Astrocyte of the spinal cord (primary cell): ENCODE measurements around the gene DDX11.
"Not testable (repeated sequence)": the region's sequence is repeated elsewhere in the genome, so short reads cannot be mapped to it uniquely, and the experiment has no call there.

Source experiments
- DNase-seq: peaks from one replicate; pipeline ENCODE4 v3.0.0; 2011; ENCODE audit warnings: low read depth, low spot score
- H3K4me3 ChIP-seq: 2 replicates; pipeline ENCODE4 v1.5.1; 2011; ENCODE audit warnings: low read depth, mild to moderate bottlenecking, low read length, moderate library complexity
- CTCF ChIP-seq: IDR thresholded peaks from 2 replicates; pipeline ENCODE4 v1.5.1; 2012; ENCODE audit warnings: low read depth, mild to moderate bottlenecking, low read length, inconsistent platforms
- in situ Hi-C: cut with HindIII; loops from 2 replicates; pipeline ENCODE4 v1.10.0; 2017; ENCODE audit warnings: low sequenced_read_pairs

The DDX11 gene

GRCh38 chr12:31073527-31074332 lies at the start of gene DDX11:
TSS of gene DDX11 (plus strand) at chr12:31073860. CDS start at chr12:31078394, 4,534 bp downstream.
- peak within 1 kb of the TSS; percentile 53 for H3K4me3 ChIP-seq
- in situ Hi-C loops, result not testable (repeated sequence)
- DNase-seq, result peak; percentile 88

GRCh38 chr12:31026202-31026601 lies 47.5 kb upstream of the DDX11 start:
- in situ Hi-C loops, result no loop called here
- no peak for DNase-seq
- no peak for TF ChIP-seq CTCF
- H3K4me3 ChIP-seq, result no peak overlapping the region

GRCh38 chr12:31027006-31027405 lies 46.7 kb upstream of the DDX11 start:
- DNase-seq, in situ Hi-C loops, H3K4me3 ChIP-seq: not testable (repeated sequence)

GRCh38 chr12:31029468-31029867 lies 44.2 kb upstream of the DDX11 start:
- no peak for DNase-seq
- TF ChIP-seq CTCF, result no peak
- H3K4me3 ChIP-seq, result no peak overlapping the region
- in situ Hi-C loops, result no loop called here

GRCh38 chr12:31029916-31030562 lies 43.6 kb upstream of the DDX11 start:
- H3K4me3 ChIP-seq, result no peak overlapping the region

GRCh38 chr12:31031951-31032335 lies 41.7 kb upstream of the DDX11 start:
- DNase-seq, result no peak
- H3K4me3 ChIP-seq, result no peak overlapping the region
- no peak for TF ChIP-seq CTCF
- in situ Hi-C loops, result no loop called here

More at GRCh38 chr12:31029916-31030562, 43.6 kb upstream of the DDX11 start:
- in situ Hi-C loops, result no loop called here
- no peak for TF ChIP-seq CTCF
- no peak for DNase-seq

GRCh38 chr12:31033146-31033545 lies 40.5 kb upstream of the DDX11 start:
- in situ Hi-C loops, result no loop called here
- no peak for DNase-seq
- no peak for TF ChIP-seq CTCF
- H3K4me3 ChIP-seq, result no peak overlapping the region
